ENCODE results near the gene TEKT3.

TEKT3 gene

GRCh38 chr17:15341385-15341849 is at the start of gene TEKT3:
Gene TEKT3 (minus strand): TSS chr17:15341597. CDS start chr17:15331585, 10,012 bp downstream.
- DNase-seq (ENCODE audit: low spot score), result no peak

GRCh38 chr17:15388356-15389041 is 47.1 kb upstream of the TEKT3 start:
- no peak for DNase-seq (ENCODE audit: low spot score)

- DNase-seq (ENCODE audit: low spot score), result no peak
Measured at GRCh38 chr17:15386083-15386482, 44.7 kb upstream of the TEKT3 start.

GRCh38 chr17:15385305-15385704 is 43.9 kb upstream of the TEKT3 start:
- no peak for DNase-seq (ENCODE audit: low spot score)

GRCh38 chr17:15384142-15384787 is 42.9 kb upstream of the TEKT3 start:
- DNase-seq (ENCODE audit: low spot score), result no peak

GRCh38 chr17:15382914-15383313 is 41.5 kb upstream of the TEKT3 start:
- no peak for DNase-seq (ENCODE audit: low spot score)

GRCh38 chr17:15381707-15382106 is 40.3 kb upstream of the TEKT3 start:
- DNase-seq (ENCODE audit: low spot score), result no peak

GRCh38 chr17:15380446-15380845 is 39.0 kb upstream of the TEKT3 start:
- no peak for DNase-seq (ENCODE audit: low spot score)

- no peak for DNase-seq (ENCODE audit: low spot score)
Measured at GRCh38 chr17:15379659-15380058, 38.3 kb upstream of the TEKT3 start.

GRCh38 chr17:15378243-15378642 is 36.8 kb upstream of the TEKT3 start:
- DNase-seq (ENCODE audit: low spot score), result no peak

GRCh38 chr17:15377616-15378015 is 36.2 kb upstream of the TEKT3 start:
- no peak for DNase-seq (ENCODE audit: low spot score)

- DNase-seq (ENCODE audit: low spot score), result no peak
Measured at GRCh38 chr17:15377200-15377599, 35.8 kb upstream of the TEKT3 start.

- DNase-seq (ENCODE audit: low spot score), result no peak
Measured at GRCh38 chr17:15371376-15372130, 30.2 kb upstream of the TEKT3 start.

- no peak for DNase-seq (ENCODE audit: low spot score)
Measured at GRCh38 chr17:15368600-15368999, 27.2 kb upstream of the TEKT3 start.

- no peak for DNase-seq (ENCODE audit: low spot score)
Measured at GRCh38 chr17:15366026-15366425, 24.6 kb upstream of the TEKT3 start.

GRCh38 chr17:15364615-15365014 is 23.2 kb upstream of the TEKT3 start:
- DNase-seq (ENCODE audit: low spot score), result no peak

- no peak for DNase-seq (ENCODE audit: low spot score)
Measured at GRCh38 chr17:15363702-15364101, 22.3 kb upstream of the TEKT3 start.

GRCh38 chr17:15361592-15361991 is 20.2 kb upstream of the TEKT3 start:
- DNase-seq (ENCODE audit: low spot score), result no peak

GRCh38 chr17:15361151-15361550 is 19.8 kb upstream of the TEKT3 start:
- DNase-seq (ENCODE audit: low spot score), result no peak

GRCh38 chr17:15354256-15354655 is 12.9 kb upstream of the TEKT3 start:
- DNase-seq (ENCODE audit: low spot score), result no peak

GRCh38 chr17:15351925-15352324 is 10.5 kb upstream of the TEKT3 start:
- DNase-seq (ENCODE audit: low spot score), result no peak

- DNase-seq (ENCODE audit: low spot score), result no peak
Measured at GRCh38 chr17:15351478-15351840, 10.1 kb upstream of the TEKT3 start.
